Adrenal gland (tissue), 12 donors: ENCODE measurements around the gene HOXD13. TPM values are rescaled to one million over a fixed set of nuclear protein-coding genes. Genes with fewer than 3 reads are reported as not detected.

Experiments used
- DNase-seq, 7 donors: peaks; one replicate each; pipeline ENCODE4 v3.0.0-alpha.2; 2019 to 2020
- H3K27ac ChIP-seq, 5 donors: fragments of 200-600 bp; sonication (generic) in 4 of 5; 1 replicate in 3 of 5; 2 replicates in 2 of 5; pipeline versions ENCODE4 v1.5.1 to v1.8.0; 2016 to 2020; ENCODE audit warnings: mild to moderate bottlenecking in 1 of 5
- H3K27me3 ChIP-seq: fragments of 200-600 bp; 2 replicates; pipeline ENCODE4 v1.8.0; 2021
- H3K36me3 ChIP-seq, 2 donors: fragments of 200-600 bp; replicated peaks in 1 of 2; 1 replicate in 1 of 2; 2 replicates in 1 of 2; pipeline versions ENCODE4 v1.5.1 to v1.8.0; 2018 to 2022
- H3K4me1 ChIP-seq, 2 donors: fragments of 200-600 bp; replicated peaks in 1 of 2; 1 replicate in 1 of 2; 2 replicates in 1 of 2; pipeline versions ENCODE4 v1.5.1 to v1.8.0; 2018 to 2021
- H3K4me3 ChIP-seq, 4 donors: fragments of 200-600 bp; sonication (generic) in 3 of 4; one replicate each; pipeline ENCODE4 v1.5.1; 2016 to 2018
- H3K9me3 ChIP-seq, 3 donors: fragments of 200-600 bp; sonication (generic) in 1 of 3; replicated peaks in 1 of 3; 1 replicate in 2 of 3; 2 replicates in 1 of 3; pipeline versions ENCODE4 v1.5.1 to v1.8.0; 2016 to 2021
- CTCF ChIP-seq, 6 experiments: fragments of 450-650 bp in 4 of 6; fragments of 200-600 bp in 2 of 6; sonication (generic) in 1 of 6; IDR thresholded peaks; 1 replicate in 5 of 6; 2 replicates in 1 of 6; pipeline versions ENCODE4 v1.5.1 to v1.8.0; 2016 to 2021; ENCODE audit warnings: antibody characterized with exemption in 6 of 6, mild to moderate bottlenecking in 2 of 6, moderate library complexity in 1 of 6
- POLR2A ChIP-seq, 2 donors: fragments of 450-650 bp; IDR thresholded peaks; one replicate each; pipeline ENCODE4 v1.6.1; 2017; ENCODE audit warnings: antibody characterized with exemption in 2 of 2, mild to moderate bottlenecking in 2 of 2, moderate library complexity in 1 of 2
- WGBS, 4 donors: extraction: QIAGEN DNeasy Blood & Tissue Kit in 2 of 4; methylation state at CpG; one replicate each; pipeline versions ENCODE4 v1.1.5 to v1.1.7; 2013 to 2017; 5-methylcytosine and 5-hydroxymethylcytosine counted together
- intact Hi-C, 2 donors: fragments of 100-400 bp; cut with DNase I; formaldehyde crosslinking; loops; one replicate each; pipeline versions ENCODE4 v1.14.1 to v1.15.0; 2022 to 2023
- polyA plus RNA-seq, 3 donors: library from polyadenylated mRNA; stranded (reverse); fragments of 200-250 nt in 2 of 3; fragments of 350-450 nt in 1 of 3; fragmentation: Illumina TruSeq in 1 of 3; extraction: RNeasy Lipid Tissue Mini Kit (QIAGEN cat#74804) in 1 of 3; gene quantifications; one replicate each; pipeline ENCODE4 v1.2.3, GENCODE V29; 2013 to 2014
- total RNA-seq, 9 donors: library from RNA; depleted of rRNA in 4 of 9; stranded (reverse); fragments of >200 nt in 4 of 9; fragments of 120-200 nt in 1 of 9; fragmentation: NEBNext Ultra II Directional in 1 of 9; extraction: Animal tissue kit (Norgen Biotek cat#: 25700) in 1 of 9; gene quantifications; one replicate each; pipeline versions ENCODE4 v1.1.0 to v1.2.4, GENCODE V29; 2013 to 2023
- donor health status: healthy with polysubstance abuse.
- donor health status: Bipolar disorder and iron deficiency.
- donor health status: DM: yes; HTN: yes; CAD: no.
- donor health status: DM: no; HTN: no; CAD: no.
- donor health status: DM: no; HTN: no; CAD: no.
- donor health status: DM: yes; HTN: yes; CAD: no.

Gene HOXD13
- total and polyA plus RNA-seq, 12 donors, result not detected

- TF ChIP-seq POLR2A (IDR thresholded peaks at IDR 0.05) (no peak), CTCF (IDR thresholded peaks at IDR 0.05) (no peak)
- no peaks in the 10 kb centered on the region for H3K9me3 ChIP-seq
- H3K4me1 ChIP-seq, result peaks cover under 1 to 7% of the 10 kb centered on the region in 2 donors
- H3K27me3 ChIP-seq, result peaks cover 97% of the 10 kb centered on the region
- H3K27ac ChIP-seq, result no peak overlapping the region
- WGBS, 4 donors, result 5 to 9% (median 8%) methylated on average over 17 to 66 of the region's 66 CpGs
- H3K4me3 ChIP-seq, result no peak overlapping the region
- peak in 1 of 7 donors; percentile 37 for DNase-seq
- no peaks in the 10 kb centered on the region for H3K36me3 ChIP-seq
- intact Hi-C loops, result loop anchor here (5.0 to 10.0 kb wide), 2 partner anchors 396 to 398 kb away; no protein-coding TSS in a partner anchor
Observed at GRCh38 chr2:176082824-176083751, 9.4 kb upstream of the HOXD13 start.

- intact Hi-C loops, result loop anchor here (5.0 to 10.0 kb wide), 2 partner anchors 397 to 399 kb away; no protein-coding TSS in a partner anchor
- H3K4me3 ChIP-seq, result no peak within 1 kb of the TSS
- DNase-seq, result peak in 1 of 7 donors; percentile 21
- no peak within 1 kb of the TSS for H3K27ac ChIP-seq
- 15 to 19% (median 17%) methylated on average over 27 of the region's 27 CpGs for WGBS, 4 donors
- H3K9me3 ChIP-seq, result no peaks in the 10 kb centered on the region
- no peak for TF ChIP-seq CTCF (IDR thresholded peaks at IDR 0.05)
- TF ChIP-seq POLR2A (IDR thresholded peaks at IDR 0.05), result no peak
- H3K36me3 ChIP-seq, result no peaks in the 10 kb centered on the region
- H3K27me3 ChIP-seq, result peaks cover 97% of the 10 kb centered on the region
- peaks cover 4 to 11% of the 10 kb centered on the region in 2 donors for H3K4me1 ChIP-seq
Observed at GRCh38 chr2:176083796-176084261, 8.7 kb upstream of the HOXD13 start, which contains the start of gene EVX2. TSS of gene EVX2 (minus strand) at chr2:176083962. CDS start at chr2:176083776, 186 bp downstream.

- 6 to 10% (median 9%) methylated on average over 24 to 26 of the region's 26 CpGs for WGBS, 4 donors
- intact Hi-C loops, result loop anchor here (5.0 to 10.0 kb wide), 2 partner anchors 397 to 400 kb away; no protein-coding TSS in a partner anchor
- TF ChIP-seq POLR2A (IDR thresholded peaks at IDR 0.05) (no peak), CTCF (IDR thresholded peaks at IDR 0.05) (no peak)
- Histone ChIP-seq H3K27ac (no peak overlapping the region), H3K36me3 (no peaks in the 10 kb centered on the region), H3K4me3 (no peak overlapping the region), H3K27me3 (peaks cover 96% of the 10 kb centered on the region), H3K4me1 (peaks cover 4 to 11% of the 10 kb centered on the region in 2 donors), H3K9me3 (no peaks in the 10 kb centered on the region)
- no peak for DNase-seq
Observed at GRCh38 chr2:176084611-176085119, 7.9 kb upstream of the HOXD13 start.
